Measurements from ENCODE around the gene MAFG. TPM values are rescaled to one million over a fixed set of nuclear protein-coding genes. Genes with fewer than 3 reads are reported as not detected.

MAFG gene
- total and polyA plus RNA-seq, 2 donors (not counting 3 experiments of a cell fraction or from before 2014, with no cell fraction given): 27.6 to 35.0 TPM

- H2AFZ ChIP-seq (ENCODE audit: low read depth, low read length): no peak overlapping the region
- H3K9ac ChIP-seq (replicated peaks; ENCODE audit: extremely low read depth, insufficient read depth, low read length): no peak overlapping the region
- H3K27ac ChIP-seq (ENCODE audit: insufficient read depth, low read depth, low read length): no peak overlapping the region
- TF ChIP-seq MYC (IDR thresholded peaks at IDR 0.05; ENCODE audit: low read depth, low read length): no peak
- TF ChIP-seq FOS (IDR thresholded peaks at IDR 0.05; ENCODE audit: borderline replicate concordance, insufficient read depth, low read length): no peak
- TF ChIP-seq POLR2AphosphoS5 (IDR thresholded peaks at IDR 0.05; ENCODE audit: insufficient read depth, low read depth, low read length): no peak
- no peak for TF ChIP-seq EZH2 (IDR thresholded peaks at IDR 0.05; ENCODE audit: borderline replicate concordance, low read depth, low read length, severe bottlenecking)
- TF ChIP-seq POLR2A (IDR thresholded peaks at IDR 0.05; ENCODE audit: low read depth, low read length): no peak
- TF ChIP-seq CTCF (IDR thresholded peaks at IDR 0.05; ENCODE audit: extremely low read depth in 1 of 2, insufficient read depth in 1 of 2, low read depth in 1 of 2, low read length in 2 of 2): no peak
- TF ChIP-seq GATA2 (IDR thresholded peaks at IDR 0.05; ENCODE audit: insufficient read depth, insufficient read length, low read depth, low read length): no peak
- no peak for TF ChIP-seq JUN (IDR thresholded peaks at IDR 0.05; ENCODE audit: borderline replicate concordance, insufficient read depth, insufficient read length, low read depth)
- TF ChIP-seq, protein P1, sequence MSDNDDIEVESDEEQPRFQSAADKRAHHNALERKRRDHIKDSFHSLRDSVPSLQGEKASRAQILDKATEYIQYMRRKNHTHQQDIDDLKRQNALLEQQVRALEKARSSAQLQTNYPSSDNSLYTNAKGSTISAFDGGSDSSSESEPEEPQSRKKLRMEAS (IDR thresholded peaks at IDR 0.05; ENCODE audit: insufficient read depth, insufficient read length): no peak
- H3K36me3 ChIP-seq (ENCODE audit: control insufficient read depth in 2 of 2, extremely low read depth in 1 of 2, insufficient read depth in 2 of 2, low read length in 2 of 2): peaks cover 7 to 10% of the 10 kb centered on the region in 2 experiments
- no peaks in the 10 kb centered on the region for H3K27me3 ChIP-seq (ENCODE audit: control insufficient read depth in 2 of 2, insufficient read depth in 2 of 2, low read length in 2 of 2)
- FAIRE-seq: no peak
- intact Hi-C loops (cut with micrococcal nuclease) (no loop called here), dilution Hi-C loops (cut with MboI; ENCODE audit: extremely low pct_ligation_motif_present, low sequenced_read_pairs) (no loop called here)
- H3K4me3 ChIP-seq (replicated peaks in 1 of 3; ENCODE audit: insufficient read depth in 1 of 3, low read depth in 1 of 3, low read length in 3 of 3): no peak overlapping the region
- no peaks in the 10 kb centered on the region for H3K79me2 ChIP-seq (ENCODE audit: control insufficient read depth, insufficient read depth, low read length)
- ChIA-PET CTCF (interaction anchor here (1.7 kb wide), 1 partner anchor 14 kb away, joined by 4 read pairs; no protein-coding TSS in a partner anchor), POLR2A (no interaction called here)
- no peaks in the 10 kb centered on the region for H3K9me3 ChIP-seq (replicated peaks; ENCODE audit: control insufficient read depth, insufficient read depth, low read length)
- no peaks in the 10 kb centered on the region for H3K9me1 ChIP-seq (replicated peaks; ENCODE audit: control insufficient read depth, extremely low read depth, insufficient read depth, low read length)
- peaks cover 6% of the 10 kb centered on the region for H3K4me1 ChIP-seq (ENCODE audit: control insufficient read depth, extremely low read depth, insufficient read depth, low read length)
- DNase-seq (ENCODE audit: low read depth, low spot score): no peak
- BruUV-seq (replicated peaks): no TSS peak
- H4K20me1 ChIP-seq (replicated peaks; ENCODE audit: control insufficient read depth, extremely low read depth, insufficient read depth, low read length): no peaks in the 10 kb centered on the region
- H3K4me2 ChIP-seq (ENCODE audit: insufficient read depth, low read length): no peak overlapping the region
These were observed 18.7 kb downstream of the MAFG start for GRCh38 chr17:81908793-81909192.

Data from endothelial cell of umbilical vein (primary cell).